Cardiac fibroblast (primary cell): ENCODE results near the gene SKAP2.
"Not testable (repeated sequence)": the region's sequence is repeated elsewhere in the genome, so short reads cannot be mapped to it uniquely, and the experiment has no call there.

ENCODE experiments used
- DNase-seq, 2 donors: peaks; one replicate each; pipeline versions ENCODE4 v3.0.0 to v3.0.0-alpha.2; 2010; ENCODE audit warnings: low read depth in 2 of 2
- H3K4me3 ChIP-seq, 2 donors: replicated peaks in 1 of 2; 1 replicate in 1 of 2; 2 replicates in 1 of 2; pipeline ENCODE4 v1.5.1; 2011; ENCODE audit warnings: low read depth in 2 of 2, low read length in 2 of 2, mild to moderate bottlenecking in 2 of 2, moderate library complexity in 1 of 2
- TF ChIP-seq, protein P1 (sequence below): IDR thresholded peaks from one replicate; pipeline ENCODE4 v1.5.1; 2011; ENCODE audit warnings: low read depth, mild to moderate bottlenecking, low read length, inconsistent platforms

SKAP2 gene

DNA sequence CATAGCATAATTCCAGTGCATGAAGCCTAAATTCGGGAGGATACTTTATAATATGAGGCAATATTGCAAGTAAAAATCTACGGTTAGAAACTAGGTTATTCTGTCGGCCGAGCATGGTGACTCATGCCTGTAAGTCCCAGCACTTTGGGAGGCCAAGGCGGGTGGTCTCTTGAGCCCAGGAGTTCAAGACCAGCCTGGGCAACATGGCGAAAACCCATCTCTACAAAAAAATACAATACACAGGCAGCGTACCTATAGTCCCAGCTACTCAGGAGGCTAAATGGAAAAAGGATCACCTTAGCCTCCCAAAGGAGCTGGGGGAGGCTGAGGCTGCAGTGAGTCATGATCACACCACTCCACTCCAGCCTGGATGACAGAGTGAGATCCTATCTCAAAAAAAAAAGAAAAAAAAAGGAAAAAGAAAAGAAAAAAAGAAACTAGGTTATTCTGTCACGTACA is 14.2 kb downstream of the SKAP2 start:
- DNase-seq: peak in 1 of 2 donors; percentile 18
- no peak overlapping the region for H3K4me3 ChIP-seq
- TF ChIP-seq, protein P1, sequence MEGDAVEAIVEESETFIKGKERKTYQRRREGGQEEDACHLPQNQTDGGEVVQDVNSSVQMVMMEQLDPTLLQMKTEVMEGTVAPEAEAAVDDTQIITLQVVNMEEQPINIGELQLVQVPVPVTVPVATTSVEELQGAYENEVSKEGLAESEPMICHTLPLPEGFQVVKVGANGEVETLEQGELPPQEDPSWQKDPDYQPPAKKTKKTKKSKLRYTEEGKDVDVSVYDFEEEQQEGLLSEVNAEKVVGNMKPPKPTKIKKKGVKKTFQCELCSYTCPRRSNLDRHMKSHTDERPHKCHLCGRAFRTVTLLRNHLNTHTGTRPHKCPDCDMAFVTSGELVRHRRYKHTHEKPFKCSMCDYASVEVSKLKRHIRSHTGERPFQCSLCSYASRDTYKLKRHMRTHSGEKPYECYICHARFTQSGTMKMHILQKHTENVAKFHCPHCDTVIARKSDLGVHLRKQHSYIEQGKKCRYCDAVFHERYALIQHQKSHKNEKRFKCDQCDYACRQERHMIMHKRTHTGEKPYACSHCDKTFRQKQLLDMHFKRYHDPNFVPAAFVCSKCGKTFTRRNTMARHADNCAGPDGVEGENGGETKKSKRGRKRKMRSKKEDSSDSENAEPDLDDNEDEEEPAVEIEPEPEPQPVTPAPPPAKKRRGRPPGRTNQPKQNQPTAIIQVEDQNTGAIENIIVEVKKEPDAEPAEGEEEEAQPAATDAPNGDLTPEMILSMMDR: no peak

DNA sequence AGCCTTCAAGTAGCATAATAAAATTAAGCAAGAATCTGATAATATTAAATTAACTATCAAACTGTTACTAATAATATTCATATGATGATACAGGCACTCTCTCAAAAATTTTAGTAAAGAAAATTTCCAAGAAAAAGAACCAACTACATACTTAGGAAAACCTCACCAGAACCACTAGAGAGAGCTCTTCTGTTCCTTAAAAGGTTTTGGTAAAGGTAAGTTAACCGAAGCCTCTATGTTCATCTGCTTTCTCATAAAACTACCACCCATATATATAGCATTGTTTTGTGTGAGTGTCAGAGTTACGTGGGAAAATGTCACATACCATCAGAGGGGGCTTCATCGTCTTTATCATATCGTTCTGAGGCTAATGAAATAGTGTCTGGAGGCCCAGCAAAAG is 20.7 kb downstream of the SKAP2 start:
- DNase-seq: peak; percentile 3 to 16
- no peak overlapping the region for H3K4me3 ChIP-seq
- TF ChIP-seq, protein P1: no peak

DNA sequence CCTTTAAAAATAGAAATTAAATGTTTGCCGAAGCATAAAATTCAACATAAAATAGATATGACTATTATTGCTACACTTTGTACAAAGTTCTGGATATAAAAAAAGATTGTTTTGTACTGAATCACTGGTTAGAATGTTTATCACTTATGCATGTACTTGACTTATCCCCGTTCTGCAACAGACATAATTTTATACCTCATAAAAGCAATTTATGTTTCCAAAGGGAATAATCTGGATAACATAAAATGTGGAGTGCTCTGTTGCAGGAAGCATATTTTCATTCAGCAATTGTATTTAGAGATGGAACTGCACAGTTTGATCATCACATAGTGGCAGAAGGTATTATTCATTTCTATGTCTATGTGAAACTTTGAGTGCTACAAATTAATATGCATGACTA is 21.5 kb downstream of the SKAP2 start:
- TF ChIP-seq, protein P1: no peak
- no peak overlapping the region for H3K4me3 ChIP-seq
- DNase-seq: no peak

DNA sequence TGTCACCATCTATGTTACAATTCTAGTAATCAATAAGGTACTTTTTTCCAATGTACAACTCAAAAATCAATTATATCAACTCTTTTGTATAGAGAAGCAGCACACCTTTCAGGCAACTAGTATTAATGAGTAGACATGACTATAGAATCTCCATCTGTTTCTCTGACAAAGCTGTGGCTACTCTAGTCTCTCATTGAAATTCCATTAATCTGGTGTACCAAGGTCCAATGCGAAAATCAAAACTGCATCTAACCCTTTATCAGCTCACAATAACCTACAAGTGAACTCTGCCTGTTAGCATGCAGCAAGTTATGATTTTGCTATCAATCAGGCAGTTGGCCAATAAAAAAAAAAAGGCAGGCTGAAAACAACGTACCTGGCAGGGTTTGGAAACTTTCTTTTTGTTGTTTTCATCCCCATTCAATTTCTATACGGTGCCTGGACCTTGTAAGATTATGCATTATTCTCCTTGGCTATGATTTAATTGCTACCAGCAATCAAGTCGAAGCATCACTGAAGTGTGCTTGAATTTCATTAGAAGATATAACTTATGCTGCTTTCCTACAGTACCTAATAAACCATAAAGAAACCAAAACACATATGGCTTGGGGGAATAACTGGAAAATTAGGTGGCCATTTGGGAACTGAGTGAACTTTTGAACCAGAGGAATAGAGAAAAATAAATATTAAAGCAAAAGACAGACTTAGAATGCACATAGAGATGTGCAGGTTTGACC is 23.2 kb downstream of the SKAP2 start:
- H3K4me3 ChIP-seq: no peak overlapping the region
- TF ChIP-seq, protein P1: no peak
- no peak for DNase-seq

DNA sequence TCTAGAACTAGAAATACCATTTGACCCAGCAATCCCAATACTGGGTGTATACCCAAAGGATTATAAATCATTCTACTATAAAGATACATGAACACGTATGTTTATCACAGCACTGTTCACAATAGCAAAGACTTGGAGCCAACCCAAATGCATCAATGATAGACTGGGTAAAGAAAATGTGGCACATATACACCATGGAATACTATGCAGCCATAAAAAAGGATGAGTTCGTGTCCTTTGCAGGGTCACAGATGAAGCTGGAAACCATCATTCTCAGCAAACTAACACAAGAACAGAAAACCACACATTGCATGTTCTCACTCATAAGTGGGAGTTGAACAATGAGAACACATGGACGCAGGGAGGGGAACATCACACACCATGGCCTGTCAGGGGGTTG is 27.6 kb downstream of the SKAP2 start:
- not testable (repeated sequence) for DNase-seq, H3K4me3 ChIP-seq

DNA sequence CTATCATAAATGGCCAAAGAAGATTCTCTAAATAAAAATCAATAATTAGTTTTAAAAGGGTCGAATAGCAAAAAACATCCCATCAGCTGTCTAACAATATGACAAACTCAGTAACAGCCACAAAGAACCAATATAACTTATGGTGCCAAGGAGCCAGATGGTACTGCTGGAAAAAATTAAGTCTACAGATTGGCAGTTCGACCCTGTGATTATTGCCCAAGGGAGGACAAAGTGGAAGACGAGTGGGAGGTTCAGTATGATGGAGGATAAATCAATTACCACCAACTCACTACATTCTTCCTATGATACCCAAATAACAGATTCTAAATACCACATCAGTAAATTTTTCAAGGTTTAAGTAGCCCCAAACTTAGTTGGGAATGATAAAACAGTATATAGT is 49.0 kb downstream of the SKAP2 start:
- TF ChIP-seq, protein P1: no peak
- no peak for DNase-seq
- H3K4me3 ChIP-seq: no peak overlapping the region

DNA sequence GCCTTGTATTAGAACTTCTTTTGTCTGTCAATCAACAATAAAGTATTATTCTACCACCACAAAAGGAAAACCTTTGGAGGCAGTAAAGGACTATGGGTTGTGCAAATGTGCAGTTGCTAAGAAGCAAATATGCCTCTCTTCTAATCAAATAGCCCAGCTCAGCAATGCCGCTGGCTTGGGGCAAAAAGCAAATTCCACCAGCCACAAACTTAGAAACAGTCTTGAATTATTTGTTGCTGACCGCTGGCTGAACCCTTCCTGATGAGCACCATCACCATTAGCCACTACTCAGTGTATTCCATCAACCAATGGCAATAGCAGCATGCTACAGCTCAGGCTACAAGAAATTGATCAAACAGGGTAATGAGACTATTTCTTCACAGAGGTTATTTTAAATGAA is 51.0 kb downstream of the SKAP2 start:
- TF ChIP-seq, protein P1: no peak
- peak in 1 of 2 donors; percentile 12 for DNase-seq
- no peak overlapping the region for H3K4me3 ChIP-seq
